ENCODE results near the gene PCDH15. TPM values are rescaled to one million over a fixed set of nuclear protein-coding genes. Genes with fewer than 3 reads are reported as not detected.

PCDH15 gene
- polyA plus RNA-seq, 1 of the 3 experiments (the other 2 are of a cell fraction): 0.03 TPM

- no peak for TF ChIP-seq TCF12 (IDR thresholded peaks at IDR 0.05)
- TF ChIP-seq, protein P1, sequence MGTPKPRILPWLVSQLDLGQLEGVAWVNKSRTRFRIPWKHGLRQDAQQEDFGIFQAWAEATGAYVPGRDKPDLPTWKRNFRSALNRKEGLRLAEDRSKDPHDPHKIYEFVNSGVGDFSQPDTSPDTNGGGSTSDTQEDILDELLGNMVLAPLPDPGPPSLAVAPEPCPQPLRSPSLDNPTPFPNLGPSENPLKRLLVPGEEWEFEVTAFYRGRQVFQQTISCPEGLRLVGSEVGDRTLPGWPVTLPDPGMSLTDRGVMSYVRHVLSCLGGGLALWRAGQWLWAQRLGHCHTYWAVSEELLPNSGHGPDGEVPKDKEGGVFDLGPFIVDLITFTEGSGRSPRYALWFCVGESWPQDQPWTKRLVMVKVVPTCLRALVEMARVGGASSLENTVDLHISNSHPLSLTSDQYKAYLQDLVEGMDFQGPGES (IDR thresholded peaks at IDR 0.05; ENCODE audit: low read depth, low read length): no peak
- TF ChIP-seq, protein P2, sequence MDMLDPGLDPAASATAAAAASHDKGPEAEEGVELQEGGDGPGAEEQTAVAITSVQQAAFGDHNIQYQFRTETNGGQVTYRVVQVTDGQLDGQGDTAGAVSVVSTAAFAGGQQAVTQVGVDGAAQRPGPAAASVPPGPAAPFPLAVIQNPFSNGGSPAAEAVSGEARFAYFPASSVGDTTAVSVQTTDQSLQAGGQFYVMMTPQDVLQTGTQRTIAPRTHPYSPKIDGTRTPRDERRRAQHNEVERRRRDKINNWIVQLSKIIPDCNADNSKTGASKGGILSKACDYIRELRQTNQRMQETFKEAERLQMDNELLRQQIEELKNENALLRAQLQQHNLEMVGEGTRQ (IDR thresholded peaks at IDR 0.05; ENCODE audit: borderline replicate concordance, low read depth, low read length): no peak
- H4K20me1 ChIP-seq (ENCODE audit: insufficient read depth): no peaks in the 10 kb centered on the region
- no peak for DNase-seq
- no peak overlapping the region for H3K4me2 ChIP-seq
- POLR2A ChIA-PET: no interaction called here
- H3K9ac ChIP-seq: no peak overlapping the region
- H3K4me3 ChIP-seq (ENCODE audit: low read depth in 2 of 2, low read length in 1 of 2): no peak overlapping the region
- H3F3A ChIP-seq (replicated peaks; ENCODE audit: insufficient read depth): no peaks in the 10 kb centered on the region
- no peaks in the 10 kb centered on the region; a peak in 2 of 4 replicates for H3K4me1 ChIP-seq (ENCODE audit: control insufficient read depth in 1 of 2, insufficient read depth in 2 of 2, low read depth in 1 of 2, low read length in 1 of 2)
- no peak overlapping the region for H2AFZ ChIP-seq (ENCODE audit: low read depth)
- no peaks in the 10 kb centered on the region for H3K36me3 ChIP-seq (replicated peaks in 1 of 2; ENCODE audit: control insufficient read depth in 1 of 2, insufficient read depth in 2 of 2, low read length in 1 of 2)
- 64% methylated on average over 12 of the region's 14 CpGs for WGBS (ENCODE audit: low lambda C conversion rate)
- H3K79me2 ChIP-seq (ENCODE audit: insufficient read depth): no peaks in the 10 kb centered on the region
- CTCF ChIA-PET: no interaction called here
- no peaks in the 10 kb centered on the region for H3K9me3 ChIP-seq
- no peaks in the 10 kb centered on the region for H3K27me3 ChIP-seq (ENCODE audit: insufficient read depth)
- H3K9me2 ChIP-seq: no peaks in the 10 kb centered on the region
- H3K27ac ChIP-seq (ENCODE audit: low read depth in 2 of 2, low read length in 1 of 2): no peak overlapping the region
Measured at GRCh38 chr10:54063514-54063913, 737.5 kb downstream of the PCDH15 start.

DNA sequence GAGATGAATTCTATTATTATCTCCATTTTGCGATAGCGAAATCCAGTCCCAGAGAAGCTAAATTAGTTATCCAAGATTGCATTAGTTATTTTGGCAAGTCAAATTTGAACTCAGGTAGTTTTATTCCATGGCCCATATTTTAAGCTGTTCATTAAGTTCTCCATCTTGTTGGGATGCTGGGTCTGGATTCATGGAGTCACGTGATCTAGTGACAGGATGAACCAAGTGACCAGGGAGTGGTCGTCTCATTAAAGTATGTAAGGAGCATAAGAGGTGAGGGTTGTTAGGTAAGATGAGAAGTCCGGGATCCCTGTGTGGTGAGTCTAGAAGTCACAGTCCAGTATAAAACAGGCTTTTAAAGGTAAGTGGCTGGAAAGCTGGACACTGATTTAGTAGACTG, 740.5 kb downstream of the PCDH15 start:
- POLR2A ChIA-PET: no interaction called here
- H3K79me2 ChIP-seq (ENCODE audit: insufficient read depth): no peaks in the 10 kb centered on the region
- no peaks in the 10 kb centered on the region for H3K9me2 ChIP-seq
- TF ChIP-seq YY1 (IDR thresholded peaks at IDR 0.05; ENCODE audit: low read depth) (no peak), JUND (IDR thresholded peaks at IDR 0.05) (no peak), RXRA (IDR thresholded peaks at IDR 0.05; ENCODE audit: borderline replicate concordance, low read depth) (no peak)
- TF ChIP-seq, protein P3, sequence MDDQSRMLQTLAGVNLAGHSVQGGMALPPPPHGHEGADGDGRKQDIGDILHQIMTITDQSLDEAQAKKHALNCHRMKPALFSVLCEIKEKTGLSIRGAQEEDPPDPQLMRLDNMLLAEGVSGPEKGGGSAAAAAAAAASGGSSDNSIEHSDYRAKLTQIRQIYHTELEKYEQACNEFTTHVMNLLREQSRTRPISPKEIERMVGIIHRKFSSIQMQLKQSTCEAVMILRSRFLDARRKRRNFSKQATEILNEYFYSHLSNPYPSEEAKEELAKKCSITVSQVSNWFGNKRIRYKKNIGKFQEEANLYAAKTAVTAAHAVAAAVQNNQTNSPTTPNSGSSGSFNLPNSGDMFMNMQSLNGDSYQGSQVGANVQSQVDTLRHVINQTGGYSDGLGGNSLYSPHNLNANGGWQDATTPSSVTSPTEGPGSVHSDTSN (IDR thresholded peaks at IDR 0.05): no peak
- H4K20me1 ChIP-seq (ENCODE audit: insufficient read depth): no peaks in the 10 kb centered on the region
- CTCF ChIA-PET: no interaction called here
- no peaks in the 10 kb centered on the region for H3F3A ChIP-seq (replicated peaks; ENCODE audit: insufficient read depth)
- DNase-seq: no peak
- no peak overlapping the region for H3K27ac ChIP-seq (ENCODE audit: low read depth in 2 of 2, low read length in 1 of 2)
- no peak overlapping the region for H2AFZ ChIP-seq (ENCODE audit: low read depth)
- no peak overlapping the region for H3K4me2 ChIP-seq
- no peaks in the 10 kb centered on the region; a peak in 1 of 4 replicates for H3K4me1 ChIP-seq (ENCODE audit: control insufficient read depth in 1 of 2, insufficient read depth in 2 of 2, low read depth in 1 of 2, low read length in 1 of 2)
- no peak overlapping the region for H3K9ac ChIP-seq
- H3K27me3 ChIP-seq (ENCODE audit: insufficient read depth): no peaks in the 10 kb centered on the region
- no peaks in the 10 kb centered on the region for H3K36me3 ChIP-seq (replicated peaks in 1 of 2; ENCODE audit: control insufficient read depth in 1 of 2, insufficient read depth in 2 of 2, low read length in 1 of 2)
- WGBS (ENCODE audit: low lambda C conversion rate): 48% methylated on average over 5 of the region's 5 CpGs
- H3K4me3 ChIP-seq (ENCODE audit: low read depth in 2 of 2, low read length in 1 of 2): no peak overlapping the region
- no peaks in the 10 kb centered on the region for H3K9me3 ChIP-seq

DNA sequence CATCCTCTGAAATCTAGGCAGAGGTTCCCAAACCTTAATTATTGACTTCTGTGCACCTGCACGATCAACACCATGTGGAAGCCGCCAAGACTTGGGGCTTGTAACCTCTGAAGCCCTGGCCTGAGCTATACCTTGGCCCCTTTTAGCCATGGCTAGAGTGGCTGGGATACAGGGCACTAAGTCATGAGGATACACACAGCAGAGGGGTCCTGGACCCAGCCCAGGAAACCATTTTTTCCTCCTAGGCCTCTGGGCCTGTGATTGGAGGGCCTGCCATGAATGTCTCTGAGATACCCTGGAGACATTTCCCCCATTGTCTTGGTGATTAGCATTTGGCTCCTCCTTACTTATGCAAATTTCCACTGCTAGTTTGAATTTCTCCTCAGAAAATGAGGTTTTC, 743.7 kb downstream of the PCDH15 start:
- CTCF ChIA-PET: no interaction called here
- WGBS (ENCODE audit: low lambda C conversion rate): 36% methylated on average over 2 of the region's 2 CpGs
- TF ChIP-seq TCF12 (IDR thresholded peaks at IDR 0.05): no peak
- TF ChIP-seq ELF1 (IDR thresholded peaks at IDR 0.05): no peak

More for the DNA sequence above, 743.7 kb downstream of the PCDH15 start:
- H3K27me3 ChIP-seq (ENCODE audit: insufficient read depth): no peaks in the 10 kb centered on the region
- no peak overlapping the region for H3K4me2 ChIP-seq
- no peaks in the 10 kb centered on the region for H3K79me2 ChIP-seq (ENCODE audit: insufficient read depth)
- H3K4me3 ChIP-seq (ENCODE audit: low read depth in 2 of 2, low read length in 1 of 2): no peak overlapping the region
- no peaks in the 10 kb centered on the region for H3K36me3 ChIP-seq (replicated peaks in 1 of 2; ENCODE audit: control insufficient read depth in 1 of 2, insufficient read depth in 2 of 2, low read length in 1 of 2)
- no peak overlapping the region for H3K27ac ChIP-seq (ENCODE audit: low read depth in 2 of 2, low read length in 1 of 2)
- POLR2A ChIA-PET: no interaction called here
- H2AFZ ChIP-seq (ENCODE audit: low read depth): no peak overlapping the region
- no peaks in the 10 kb centered on the region for H3K9me2 ChIP-seq
- no peaks in the 10 kb centered on the region for H3F3A ChIP-seq (replicated peaks; ENCODE audit: insufficient read depth)
- no peaks in the 10 kb centered on the region for H4K20me1 ChIP-seq (ENCODE audit: insufficient read depth)
- no peak overlapping the region for H3K9ac ChIP-seq
- no peaks in the 10 kb centered on the region for H3K9me3 ChIP-seq
- no peak for DNase-seq
- no peaks in the 10 kb centered on the region for H3K4me1 ChIP-seq (ENCODE audit: control insufficient read depth in 1 of 2, insufficient read depth in 2 of 2, low read depth in 1 of 2, low read length in 1 of 2)
